AML-193 (cell line): Measurements from ENCODE around the gene KDM6A.
"Not testable (repeated sequence)": the region's sequence is repeated elsewhere in the genome, so short reads cannot be mapped to it uniquely, and the experiment has no call there.

Experiments used
- DNase-seq, 2 experiments: peaks; one replicate each; lab custom pipeline; 2025; lab: John Stamatoyannopoulos, UW

Gene KDM6A

GRCh38 chrX:45083314-45083713 is 210.3 kb downstream of the KDM6A start:
- DNase-seq, result no peak

DNA sequence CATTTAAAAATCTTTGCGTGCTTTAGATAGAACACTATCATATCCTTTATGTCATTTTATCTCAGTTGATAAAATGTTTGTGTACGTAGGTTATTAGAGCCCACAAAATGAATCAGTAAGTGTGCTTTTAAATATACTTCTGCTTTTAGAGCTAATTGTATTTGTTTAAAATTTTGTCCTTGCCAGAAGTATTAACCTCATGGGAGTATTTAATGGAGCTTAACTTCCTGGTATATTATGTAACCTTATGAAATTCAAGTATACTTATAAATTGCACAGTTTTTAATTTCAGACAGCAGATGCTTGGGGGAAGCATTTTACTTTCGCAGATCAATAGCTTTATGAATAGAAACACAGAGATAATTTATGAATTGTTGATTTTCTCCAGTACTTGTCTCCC is 237.5 kb downstream of the KDM6A start:
- DNase-seq, result no peak

DNA sequence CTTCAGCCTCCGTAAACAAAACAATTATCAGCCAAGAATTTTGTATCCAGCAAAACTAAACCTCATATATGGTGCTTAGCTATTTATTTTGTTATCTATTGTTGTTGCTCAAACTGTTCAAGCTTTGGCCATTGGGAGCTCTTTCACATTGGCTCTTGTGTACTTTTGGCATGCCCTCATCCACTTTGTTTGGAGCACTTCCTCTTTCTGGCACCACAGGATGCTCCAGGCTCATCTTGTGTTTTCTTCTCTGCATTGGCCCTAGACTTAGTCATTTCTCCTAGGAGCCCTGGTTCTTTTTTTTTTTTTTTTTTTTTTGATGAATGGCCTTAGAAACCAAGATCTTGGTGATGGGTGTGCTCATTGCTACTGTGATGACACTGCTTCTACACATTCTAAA is 253.2 kb downstream of the KDM6A start:
- no peak for DNase-seq

GRCh38 chrX:45128896-45129454 is 256.0 kb downstream of the KDM6A start:
- no peak for DNase-seq

DNA sequence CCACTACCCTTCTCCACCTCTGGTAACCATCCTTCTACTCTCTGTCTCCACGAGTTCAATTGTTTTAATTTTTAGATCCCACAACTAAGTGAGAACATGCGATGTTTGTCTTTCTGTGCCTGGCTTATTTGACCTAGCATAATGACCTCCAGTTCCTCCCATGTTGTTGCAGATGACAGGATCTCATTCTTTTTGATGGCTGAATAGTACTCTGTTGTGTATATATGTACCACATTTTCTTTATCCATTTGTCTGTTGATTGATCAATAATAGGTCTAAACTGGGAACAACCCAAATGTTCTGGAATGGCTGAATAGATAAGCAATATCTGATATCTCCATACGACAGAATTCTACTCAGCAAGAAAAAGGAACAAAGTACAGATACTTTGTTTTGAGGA is 260.5 kb downstream of the KDM6A start:
- no peak for DNase-seq

DNA sequence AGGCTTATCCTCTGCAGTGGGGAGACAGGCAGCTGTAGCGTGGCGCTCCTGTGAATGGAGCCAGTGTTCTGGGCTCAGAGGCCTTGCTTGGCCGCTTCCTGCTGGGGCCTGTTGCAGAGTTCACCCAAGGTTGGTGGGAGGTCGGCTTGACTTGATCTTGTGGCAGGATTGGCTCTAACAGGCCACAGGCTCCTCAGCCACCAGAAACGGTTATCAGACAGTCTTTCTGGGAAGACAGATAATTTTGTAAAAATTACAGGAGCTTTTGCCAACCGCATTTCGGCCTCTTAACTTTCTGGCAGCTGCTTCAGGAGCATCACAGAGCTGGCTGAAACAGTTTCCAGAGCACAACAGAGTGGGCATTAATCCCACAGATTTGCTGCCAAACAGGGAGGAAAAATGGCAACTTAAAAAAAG is 261.3 kb downstream of the KDM6A start:
- DNase-seq, result no peak

DNA sequence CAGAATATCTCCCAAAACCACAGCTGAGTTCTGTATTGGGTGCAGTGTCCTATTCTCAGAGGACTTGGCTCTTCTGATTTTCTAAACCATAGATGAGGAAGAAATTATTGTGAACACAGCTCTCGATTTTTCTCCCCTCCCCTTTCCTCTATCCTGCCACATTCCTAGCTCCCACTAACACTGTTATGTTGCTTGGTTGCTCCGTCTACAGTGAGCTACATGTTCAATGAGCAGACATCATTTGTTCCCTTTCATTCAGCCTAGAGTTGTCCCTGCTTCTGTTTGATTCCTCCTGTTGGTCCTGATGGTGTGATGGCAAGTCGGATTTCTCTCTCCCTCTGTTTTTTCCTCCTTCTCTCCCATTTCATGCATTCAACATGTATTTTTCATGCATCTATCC is 261.8 kb downstream of the KDM6A start:
- no peak for DNase-seq

- DNase-seq, result not testable (repeated sequence)
Measured at GRCh38 chrX:45135391-45136075, 262.5 kb downstream of the KDM6A start.

DNA sequence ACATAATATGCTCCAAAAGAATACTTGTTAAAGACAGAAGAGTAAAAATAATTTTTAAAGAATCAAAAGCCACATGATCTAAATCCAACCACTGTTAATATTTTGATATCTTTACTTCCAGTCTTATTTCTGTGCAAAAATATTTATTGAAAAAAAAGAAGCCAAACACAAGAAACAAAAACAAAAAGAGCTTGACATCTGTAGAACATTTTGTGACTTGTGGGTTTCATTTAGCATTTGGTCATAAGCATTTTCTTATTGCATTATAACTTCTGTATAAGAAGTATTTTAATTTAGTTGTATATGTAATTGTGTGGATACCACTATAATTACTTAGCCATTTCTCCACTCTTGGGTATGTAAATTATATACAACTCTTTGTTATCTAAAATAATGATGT is 264.5 kb downstream of the KDM6A start:
- DNase-seq, result no peak

DNA sequence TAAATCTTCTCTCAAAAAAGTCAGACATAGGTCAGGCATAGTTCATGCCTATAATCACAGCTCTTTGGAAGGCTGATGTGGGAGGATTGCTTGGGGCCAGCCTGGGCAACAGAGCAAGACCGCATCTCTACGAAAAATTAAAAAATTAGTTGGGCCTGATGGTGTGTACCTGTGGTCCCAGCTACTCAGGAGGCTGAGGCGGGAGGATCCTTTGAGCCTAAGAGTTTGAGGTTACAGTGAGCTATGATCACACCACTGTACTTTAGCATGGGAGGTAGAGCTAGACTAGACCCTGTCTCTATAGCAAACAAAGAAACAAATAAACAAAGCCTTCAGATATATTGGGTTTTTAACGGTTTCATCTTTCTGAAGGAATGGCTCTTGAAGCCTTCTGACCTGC is 265.5 kb downstream of the KDM6A start:
- DNase-seq, result no peak

GRCh38 chrX:45140812-45141211 is 267.8 kb downstream of the KDM6A start:
- DNase-seq, result no peak

DNA sequence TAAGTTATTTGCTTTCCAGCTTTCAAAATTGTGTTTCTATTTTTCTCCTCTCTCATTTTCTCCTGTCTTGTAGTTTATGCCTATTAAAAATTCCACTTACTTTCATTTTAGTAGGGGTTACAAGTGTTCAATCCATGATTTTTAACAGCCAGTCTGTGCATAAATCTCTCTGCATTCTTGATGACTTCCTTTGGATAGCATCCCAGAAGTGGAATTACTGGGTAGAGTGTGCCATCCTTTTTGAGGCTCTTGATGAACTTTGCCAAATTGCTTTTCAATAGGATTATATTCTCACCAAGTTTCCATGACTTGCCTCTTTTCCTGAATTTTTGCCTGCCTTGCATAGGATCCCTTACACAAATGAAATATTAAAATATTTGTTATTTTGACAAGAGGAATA is 269.2 kb downstream of the KDM6A start:
- no peak for DNase-seq

DNA sequence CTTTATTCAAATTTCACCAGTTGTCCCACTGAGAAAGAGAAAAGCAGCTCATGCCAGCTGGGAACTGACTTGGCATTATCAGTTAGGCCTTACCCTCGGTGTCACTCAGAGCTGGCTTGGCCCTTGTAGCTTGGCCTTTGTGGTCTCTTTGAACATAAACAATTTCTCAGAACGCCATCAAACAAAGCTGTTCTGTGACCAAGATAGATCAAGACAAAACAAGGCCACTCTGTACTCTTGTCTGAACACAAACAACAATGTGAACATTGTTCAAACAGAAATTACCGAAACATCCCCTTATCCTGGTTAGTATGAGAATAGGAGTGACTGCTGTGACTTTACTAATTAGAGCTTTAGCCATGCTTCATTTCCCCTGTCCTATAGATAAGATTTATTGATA is 270.5 kb downstream of the KDM6A start:
- DNase-seq, result no peak

DNA sequence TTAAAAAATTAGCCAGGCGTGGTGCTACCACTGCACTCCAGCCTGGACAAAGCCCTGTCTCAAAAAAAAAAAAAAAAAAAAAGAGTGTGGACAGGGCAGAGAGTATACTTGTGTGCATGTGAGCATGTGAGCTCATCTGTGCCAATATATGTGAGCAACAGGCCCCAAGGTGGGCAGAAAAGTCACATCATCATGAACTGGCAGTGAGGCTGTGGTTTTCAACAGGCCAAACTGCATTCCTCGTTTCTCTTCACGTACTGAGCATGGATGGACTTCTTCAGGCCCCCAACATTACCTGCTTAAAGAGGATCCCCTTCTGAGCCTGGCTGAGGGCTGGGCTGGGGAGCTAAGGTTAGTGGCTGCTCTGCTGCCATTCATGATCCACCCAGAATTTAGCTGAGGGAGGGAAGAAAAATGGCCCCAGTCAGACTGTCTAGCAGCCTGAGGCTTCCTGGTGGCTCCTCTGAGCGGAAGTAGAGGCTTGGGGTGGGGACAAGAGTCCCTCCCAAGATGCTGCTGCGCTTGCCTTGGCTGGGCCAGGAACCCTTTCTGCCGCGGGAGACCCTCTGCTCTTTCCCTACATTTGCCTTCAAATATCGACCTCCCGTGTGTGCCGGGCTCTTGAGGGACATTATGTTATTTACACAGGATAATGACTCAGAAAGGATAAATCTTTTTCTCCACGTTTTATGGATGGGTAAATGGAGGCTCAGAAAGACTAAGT is 272.7 kb downstream of the KDM6A start:
- no peak for DNase-seq

DNA sequence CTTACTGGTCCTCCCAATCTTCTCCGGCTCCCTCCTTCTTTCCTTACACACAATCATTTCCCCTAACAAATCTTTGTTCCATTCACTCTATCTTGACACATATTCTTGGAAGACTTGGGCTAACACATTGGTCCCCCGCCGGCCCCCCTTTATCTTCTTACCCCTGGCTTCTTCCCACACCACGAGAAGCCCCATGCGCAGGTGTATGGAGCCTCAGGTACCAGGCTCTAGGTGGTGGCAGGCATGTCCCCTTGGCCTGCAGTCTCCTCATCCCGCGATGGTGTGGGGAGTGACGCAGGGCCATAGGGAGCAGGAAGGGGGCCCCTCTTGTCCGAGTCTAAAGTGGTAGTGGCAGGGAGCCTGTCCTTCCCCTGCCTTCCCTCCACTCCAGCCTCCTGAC is 277.8 kb downstream of the KDM6A start:
- no peak for DNase-seq

- DNase-seq, result no peak
Measured at GRCh38 chrX:45154033-45154360, 281.0 kb downstream of the KDM6A start.

DNA sequence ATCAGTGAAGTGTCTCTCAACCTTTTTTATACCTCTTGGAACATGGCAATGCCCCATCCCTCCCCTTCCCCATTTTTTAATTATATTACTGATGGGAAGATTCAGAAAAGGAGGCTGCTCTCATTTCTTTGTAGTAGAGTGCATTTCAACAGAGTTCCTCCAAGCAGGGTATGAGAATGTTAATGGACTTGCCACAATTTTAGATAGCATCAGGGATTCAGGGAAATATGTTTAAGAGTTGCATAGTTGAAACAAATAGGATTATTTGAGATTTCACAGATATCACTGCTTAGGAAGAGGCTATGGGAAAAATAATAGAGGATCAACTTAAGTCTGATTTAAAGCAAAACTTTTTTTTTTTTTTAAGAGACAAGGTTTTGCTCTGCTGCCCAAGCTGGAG is 281.5 kb downstream of the KDM6A start:
- no peak for DNase-seq

DNA sequence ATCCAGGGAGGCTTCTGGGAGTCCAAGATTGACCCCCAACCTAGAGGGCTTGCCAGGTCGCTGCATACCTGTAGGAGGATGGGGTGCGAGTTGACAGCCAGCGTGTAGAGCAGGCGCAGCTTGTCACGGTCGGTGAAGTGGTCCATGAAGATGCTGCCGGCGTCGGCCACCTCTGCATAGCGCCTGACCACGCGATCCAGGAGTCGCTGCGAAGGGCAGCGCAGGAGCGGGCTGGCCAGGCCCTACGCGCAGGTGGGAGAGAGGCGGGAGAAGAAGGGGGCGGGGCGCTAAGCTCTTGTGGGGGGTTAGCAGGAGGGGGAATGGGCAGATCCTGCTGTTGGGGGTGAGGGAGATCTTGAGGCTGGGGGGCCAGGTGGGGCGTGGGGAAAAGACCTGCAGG is 284.7 kb downstream of the KDM6A start:
- no peak for DNase-seq
